ENCODE results near the gene IRF1.
A peak's percentile ranks its signal among the peaks of the same experiment; 100 is the strongest.

IRF1 gene

GRCh38 chr5:132462333-132462732 lies 28.2 kb downstream of the IRF1 start:
- FAIRE-seq = no peak

GRCh38 chr5:132461569-132462070 lies 29.0 kb downstream of the IRF1 start:
- no peak for FAIRE-seq

More at GRCh38 chr5:132462333-132462732, 28.2 kb downstream of the IRF1 start:
- no peak for DNase-seq (ENCODE audit: low spot score)

GRCh38 chr5:132460846-132461568 lies 29.6 kb downstream of the IRF1 start:
- FAIRE-seq = no peak
- no peak for DNase-seq (ENCODE audit: low spot score)

More at GRCh38 chr5:132461569-132462070, 29.0 kb downstream of the IRF1 start:
- DNase-seq (ENCODE audit: low spot score) = no peak

- DNase-seq (ENCODE audit: low spot score) (no peak), FAIRE-seq (no peak)
Observed at GRCh38 chr5:132459983-132460838, 30.4 kb downstream of the IRF1 start.

GRCh38 chr5:132459031-132459982 lies 31.3 kb downstream of the IRF1 start:
- DNase-seq (ENCODE audit: low spot score) = peak; percentile 99

GRCh38 chr5:132458651-132459030 lies 31.9 kb downstream of the IRF1 start:
- DNase-seq (ENCODE audit: low spot score) = peak; percentile 81
- no peak for FAIRE-seq

More at GRCh38 chr5:132459031-132459982, 31.3 kb downstream of the IRF1 start:
- FAIRE-seq = peak; percentile 87

GRCh38 chr5:132458226-132458560 lies 32.4 kb downstream of the IRF1 start:
- DNase-seq (ENCODE audit: low spot score) (no peak), FAIRE-seq (no peak)

- DNase-seq (ENCODE audit: low spot score) = peak; percentile 53
- no peak for FAIRE-seq
Observed at GRCh38 chr5:132457371-132458225, 33.0 kb downstream of the IRF1 start.

GRCh38 chr5:132456987-132457361 lies 33.6 kb downstream of the IRF1 start:
- DNase-seq (ENCODE audit: low spot score) (no peak), FAIRE-seq (no peak)

GRCh38 chr5:132456296-132456986 lies 34.1 kb downstream of the IRF1 start:
- DNase-seq (ENCODE audit: low spot score) = peak; percentile 90
- FAIRE-seq = peak; percentile 71

- no peak for DNase-seq (ENCODE audit: low spot score)
- FAIRE-seq = no peak
Observed at GRCh38 chr5:132455614-132456115, 34.9 kb downstream of the IRF1 start.

- FAIRE-seq (no peak), DNase-seq (ENCODE audit: low spot score) (no peak)
Observed at GRCh38 chr5:132454361-132454760, 36.2 kb downstream of the IRF1 start.

GRCh38 chr5:132451387-132451786 lies 39.2 kb downstream of the IRF1 start:
- FAIRE-seq (no peak), DNase-seq (ENCODE audit: low spot score) (no peak)

- FAIRE-seq = no peak
Observed at GRCh38 chr5:132449060-132449459, 41.5 kb downstream of the IRF1 start.

GRCh38 chr5:132447196-132447595 lies 43.4 kb downstream of the IRF1 start:
- FAIRE-seq = no peak

More at GRCh38 chr5:132449060-132449459, 41.5 kb downstream of the IRF1 start:
- no peak for DNase-seq (ENCODE audit: low spot score)

GRCh38 chr5:132446621-132447020 lies 44.0 kb downstream of the IRF1 start:
- DNase-seq (ENCODE audit: low spot score) = no peak

More at GRCh38 chr5:132447196-132447595, 43.4 kb downstream of the IRF1 start:
- no peak for DNase-seq (ENCODE audit: low spot score)

GRCh38 chr5:132445930-132446329 lies 44.6 kb downstream of the IRF1 start:
- no peak for FAIRE-seq
- DNase-seq (ENCODE audit: low spot score) = no peak

More at GRCh38 chr5:132446621-132447020, 44.0 kb downstream of the IRF1 start:
- FAIRE-seq = no peak

- DNase-seq (ENCODE audit: low spot score) = no peak
- no peak for FAIRE-seq
Observed at GRCh38 chr5:132445640-132445923, 45.0 kb downstream of the IRF1 start.

- DNase-seq (ENCODE audit: low spot score) = no peak
- no peak for FAIRE-seq
Observed at GRCh38 chr5:132444841-132445639, 45.5 kb downstream of the IRF1 start.
